Neuronal stem cell (in vitro differentiated cells): ENCODE data around the gene RALGPS1.

Experiments
- DNase-seq: peaks from one replicate; pipeline ENCODE4 v3.0.0-alpha.2; 2013; ENCODE audit warnings: low spot score
- H2AFZ ChIP-seq: one replicate; pipeline ENCODE4 v1.6.1; 2013; ENCODE audit warnings: mild to moderate bottlenecking, low read length, inconsistent platforms
- H2AK5ac ChIP-seq: 2 replicates; pipeline ENCODE4 v1.6.1; 2013; ENCODE audit warnings: low read depth, mild to moderate bottlenecking, inconsistent platforms, low read length, moderate library complexity, mixed read lengths
- H2BK120ac ChIP-seq: 2 replicates; pipeline ENCODE4 v1.6.1; 2013; ENCODE audit warnings: low read depth, mild to moderate bottlenecking, inconsistent platforms, low read length, moderate library complexity, mixed read lengths
- H2BK12ac ChIP-seq: one replicate; pipeline ENCODE4 v1.6.1; 2013; ENCODE audit warnings: low read length, inconsistent platforms
- H2BK15ac ChIP-seq: 2 replicates; pipeline ENCODE4 v1.6.1; 2013; ENCODE audit warnings: mild to moderate bottlenecking, low read length, inconsistent platforms, mixed read lengths
- H2BK5ac ChIP-seq: one replicate; pipeline ENCODE4 v1.6.1; 2013; ENCODE audit warnings: inconsistent platforms, mild to moderate bottlenecking, low read length, moderate library complexity
- H3K14ac ChIP-seq: one replicate; pipeline ENCODE4 v1.6.1; 2013; ENCODE audit warnings: low read length, inconsistent platforms
- H3K18ac ChIP-seq: 2 replicates; pipeline ENCODE4 v1.6.1; 2013; ENCODE audit warnings: low read length, inconsistent platforms
- H3K23ac ChIP-seq: 2 replicates; pipeline ENCODE4 v1.6.1; 2013; ENCODE audit warnings: low read depth, mild to moderate bottlenecking, mixed read lengths, low read length, inconsistent platforms; ENCODE audit not compliant: poor library complexity
- H3K27ac ChIP-seq: replicated peaks from 3 replicates; pipeline ENCODE4 v1.5.1; 2013; ENCODE audit warnings: low read length, inconsistent platforms
- H3K27me3 ChIP-seq, 3 experiments: 2 replicates each; pipeline ENCODE4 v1.6.1; 2013; ENCODE audit warnings: low read length in 3 of 3, mild to moderate bottlenecking in 2 of 3, inconsistent platforms in 1 of 3, low read depth in 1 of 3, mixed read lengths in 1 of 3, moderate library complexity in 1 of 3; ENCODE audit not compliant: control insufficient read depth in 3 of 3, insufficient read depth in 3 of 3
- H3K36me3 ChIP-seq, 2 donors: replicated peaks in 1 of 2; 2 replicates each; pipeline ENCODE4 v1.6.1; 2013; ENCODE audit warnings: low read length in 2 of 2; ENCODE audit not compliant: control insufficient read depth in 2 of 2, insufficient read depth in 2 of 2
- H3K4ac ChIP-seq: 2 replicates; pipeline ENCODE4 v1.6.1; 2013; ENCODE audit warnings: inconsistent platforms, mild to moderate bottlenecking, low read length, moderate library complexity
- H3K4me1 ChIP-seq, 2 donors: 1 replicate in 1 of 2; 2 replicates in 1 of 2; pipeline ENCODE4 v1.6.1; 2013; ENCODE audit warnings: low read length in 2 of 2, low read depth in 1 of 2; ENCODE audit not compliant: control insufficient read depth in 2 of 2, insufficient read depth in 1 of 2
- H3K4me2 ChIP-seq: one replicate; pipeline ENCODE4 v1.6.1; 2013; ENCODE audit warnings: mild to moderate bottlenecking, low read length, inconsistent platforms; ENCODE audit not compliant: insufficient read depth, poor library complexity, severe bottlenecking
- H3K4me3 ChIP-seq, 2 donors: 2 replicates each; pipeline ENCODE4 v1.5.1; 2013; ENCODE audit warnings: low read length in 2 of 2, mild to moderate bottlenecking in 2 of 2, inconsistent platforms in 1 of 2, moderate library complexity in 1 of 2
- H3K79me1 ChIP-seq: one replicate; pipeline ENCODE4 v1.6.1; 2013; ENCODE audit warnings: low read depth, mild to moderate bottlenecking, inconsistent platforms, low read length, moderate library complexity
- H3K9ac ChIP-seq: one replicate; pipeline ENCODE4 v1.6.1; 2013; ENCODE audit warnings: mild to moderate bottlenecking, low read depth, low read length, inconsistent platforms; ENCODE audit not compliant: poor library complexity
- H3K9me3 ChIP-seq, 2 donors: replicated peaks in 1 of 2; 2 replicates each; pipeline versions ENCODE3 to v1.6.1; 2013; ENCODE audit warnings: low read length in 2 of 2, mild to moderate bottlenecking in 2 of 2, inconsistent platforms in 1 of 2, low read depth in 1 of 2, mixed read lengths in 1 of 2, moderate library complexity in 1 of 2; ENCODE audit not compliant: control insufficient read depth in 2 of 2, insufficient read depth in 1 of 2
- H4K8ac ChIP-seq: one replicate; pipeline ENCODE4 v1.6.1; 2013; ENCODE audit warnings: low read depth, mild to moderate bottlenecking, inconsistent platforms, low read length, moderate library complexity
- H4K91ac ChIP-seq: one replicate; pipeline ENCODE4 v1.6.1; 2013; ENCODE audit warnings: low read length, low read depth, mild to moderate bottlenecking, inconsistent platforms; ENCODE audit not compliant: poor library complexity
- WGBS, 2 donors: extraction: QIAGEN DNeasy Blood & Tissue Kit; methylation state at CpG; one replicate each; pipeline ENCODE4 v1.1.7; 2013; ENCODE audit warnings: missing lambda C conversion rate in 2 of 2, mixed read lengths in 1 of 2; ENCODE audit not compliant: insufficient read length in 2 of 2, insufficient replicate concordance in 1 of 2; ENCODE audit errors: extremely low coverage in 2 of 2; 5-methylcytosine and 5-hydroxymethylcytosine counted together

The RALGPS1 gene

GRCh38 chr9:127133739-127134167, 219.2 kb downstream of the RALGPS1 start:
- H3K18ac ChIP-seq = no peak overlapping the region
- H3K27me3 ChIP-seq = peaks cover 0 to 10% (median 0%) of the 10 kb centered on the region in 3 experiments
- H3K36me3 ChIP-seq = no peaks in the 10 kb centered on the region
- no peak overlapping the region for H3K4me3 ChIP-seq
- H3K9ac ChIP-seq = no peak overlapping the region
- no peak overlapping the region for H2BK12ac ChIP-seq
- peak overlapping the region; percentile 10 for H2AK5ac ChIP-seq
- no peak overlapping the region for H3K4me2 ChIP-seq
- peak overlapping the region; percentile 13 for H2BK120ac ChIP-seq
- no CpG with 5 or more reads among the region's 13 CpGs for WGBS, 2 donors
- no peaks in the 10 kb centered on the region for H3K79me1 ChIP-seq
- H3K4ac ChIP-seq = no peak overlapping the region
- no peak overlapping the region for H4K91ac ChIP-seq
- H4K8ac ChIP-seq = no peak overlapping the region
- no peak overlapping the region for H2BK15ac ChIP-seq
- H3K23ac ChIP-seq = no peak overlapping the region
- H3K14ac ChIP-seq = no peak overlapping the region
- no peak for DNase-seq
- H3K9me3 ChIP-seq = no peaks in the 10 kb centered on the region
- H2BK5ac ChIP-seq = peak overlapping the region; percentile 19
- H3K27ac ChIP-seq = no peak overlapping the region
- H2AFZ ChIP-seq = peak overlapping the region; percentile 83
- H3K4me1 ChIP-seq = peaks cover 16 to 25% of the 10 kb centered on the region in 2 donors

DNA sequence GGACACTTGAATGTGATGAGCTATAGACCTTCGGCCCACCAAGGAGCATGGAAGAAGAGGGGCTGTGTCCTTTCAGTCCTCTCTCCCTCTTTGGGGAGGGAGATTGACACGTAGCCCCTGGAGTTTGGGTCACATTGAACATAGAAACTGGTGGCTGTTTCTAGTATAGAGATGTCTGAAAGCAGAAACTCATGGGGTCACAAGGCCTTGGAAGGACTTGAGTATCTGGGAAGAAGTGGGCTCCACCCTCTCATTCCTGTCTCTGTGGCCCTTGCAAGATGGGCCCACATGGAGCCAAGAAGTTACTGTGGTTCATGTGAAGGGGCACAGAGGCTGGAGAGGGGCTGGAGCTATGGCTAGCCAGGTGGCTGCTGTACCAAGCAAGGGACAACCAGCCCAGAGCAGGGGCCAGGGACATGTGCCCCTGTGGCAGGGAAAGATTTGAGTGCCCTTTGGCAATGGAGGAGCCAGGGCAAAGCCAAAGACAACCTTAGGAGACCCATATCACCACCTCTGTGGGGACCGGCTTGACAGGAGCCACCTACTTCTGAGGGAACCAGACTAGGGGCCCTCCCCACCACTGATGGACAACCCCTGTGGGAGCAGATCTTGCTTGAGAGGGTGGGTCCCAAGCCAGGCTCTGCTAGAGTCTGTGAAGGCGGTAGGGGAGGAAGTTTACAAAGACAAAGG, 220.6 kb downstream of the RALGPS1 start:
- Histone ChIP-seq H3K36me3 (no peaks in the 10 kb centered on the region), H3K79me1 (no peaks in the 10 kb centered on the region), H3K4me2 (no peak overlapping the region), H3K4me3 (no peak overlapping the region), H3K9me3 (no peaks in the 10 kb centered on the region), H3K18ac (peak overlapping the region; percentile 8), H2AK5ac (no peak overlapping the region), H2BK120ac (no peak overlapping the region), H2AFZ (no peak overlapping the region), H3K23ac (peak overlapping the region; percentile 52), H4K8ac (no peak overlapping the region), H3K4ac (no peak overlapping the region), H2BK12ac (no peak overlapping the region), H3K4me1 (peaks cover 16 to 25% of the 10 kb centered on the region in 2 donors), H3K9ac (no peak overlapping the region), H4K91ac (no peak overlapping the region), H2BK15ac (peak overlapping the region; percentile 13), H3K27ac (no peak overlapping the region), H3K14ac (peak overlapping the region; percentile 64), H3K27me3 (peaks cover 0 to 10% (median 0%) of the 10 kb centered on the region in 3 experiments), H2BK5ac (no peak overlapping the region)
- DNase-seq = no peak
- no CpG with 5 or more reads among the region's 4 CpGs for WGBS, 2 donors

DNA sequence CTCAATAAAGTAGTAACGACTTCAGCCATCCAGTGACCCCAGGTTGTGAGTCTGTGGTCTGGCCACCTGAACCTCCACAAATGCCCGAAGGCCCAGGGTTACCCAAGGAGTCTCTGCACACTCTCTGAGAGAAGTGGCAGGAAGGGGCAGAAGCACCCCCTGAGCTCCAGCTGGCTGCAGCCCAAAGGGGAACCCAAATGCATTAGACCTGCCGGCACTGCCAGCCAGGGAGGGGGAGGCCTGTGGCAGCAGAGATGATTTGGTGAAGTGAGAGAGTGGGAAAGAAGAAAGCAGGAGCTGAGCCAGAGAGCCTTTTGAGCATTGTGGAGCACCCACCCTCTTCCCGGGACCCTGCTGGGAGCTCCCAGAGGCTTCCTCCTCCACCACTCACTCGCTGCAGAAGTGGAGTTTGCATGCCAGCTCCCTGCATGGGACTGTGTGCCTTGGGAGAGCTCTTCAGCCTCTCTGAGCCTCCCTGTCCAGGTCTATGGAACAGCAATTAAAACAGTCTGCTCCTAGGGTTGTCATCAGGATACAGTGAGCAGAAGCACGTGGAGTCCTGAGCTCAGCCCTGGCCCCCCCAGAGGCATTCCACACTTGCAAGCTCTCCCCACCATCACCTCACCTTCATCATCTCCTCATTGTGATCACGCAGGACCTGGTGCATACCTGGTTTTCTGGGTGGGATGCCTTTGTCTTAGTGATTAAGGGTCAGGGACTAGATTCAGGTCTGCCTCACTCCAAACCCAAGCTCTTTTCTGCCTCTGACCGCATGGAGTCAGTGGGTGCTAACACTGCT, 221.7 kb downstream of the RALGPS1 start:
- H2BK120ac ChIP-seq = no peak overlapping the region
- H2BK12ac ChIP-seq = no peak overlapping the region
- no peak overlapping the region for H3K4ac ChIP-seq
- no CpG with 5 or more reads among the region's 8 CpGs for WGBS, 2 donors
- H3K79me1 ChIP-seq = no peaks in the 10 kb centered on the region
- peak overlapping the region; percentile 56 for H3K18ac ChIP-seq
- H3K4me1 ChIP-seq = peaks cover 16 to 21% of the 10 kb centered on the region in 2 donors
- H4K8ac ChIP-seq = no peak overlapping the region
- no peak for DNase-seq
- peaks cover 0 to 10% (median 0%) of the 10 kb centered on the region in 3 experiments for H3K27me3 ChIP-seq
- no peaks in the 10 kb centered on the region for H3K36me3 ChIP-seq
- no peak overlapping the region for H3K4me2 ChIP-seq
- H3K23ac ChIP-seq = no peak overlapping the region
- H2AFZ ChIP-seq = no peak overlapping the region
- H3K14ac ChIP-seq = no peak overlapping the region
- no peaks in the 10 kb centered on the region for H3K9me3 ChIP-seq
- no peak overlapping the region for H2BK15ac ChIP-seq
- no peak overlapping the region for H4K91ac ChIP-seq
- no peak overlapping the region for H3K27ac ChIP-seq
- no peak overlapping the region for H2AK5ac ChIP-seq
- peak overlapping the region in 1 of 2 donors; percentile 16 for H3K4me3 ChIP-seq
- no peak overlapping the region for H2BK5ac ChIP-seq
- no peak overlapping the region for H3K9ac ChIP-seq
